H9 (cell line): ENCODE results near the gene DCAF4. TPM values are rescaled to one million over a fixed set of nuclear protein-coding genes. Genes with fewer than 3 reads are reported as not detected.
A peak's percentile ranks its signal among the peaks of the same experiment; 100 is the strongest.

ENCODE experiments used
- DNase-seq: peaks from one replicate; pipeline ENCODE4 v3.0.0-alpha.2; 2017
- H2AFZ ChIP-seq: one replicate; pipeline ENCODE4 v1.6.1; 2013; ENCODE audit warnings: mild to moderate bottlenecking, low read length, control low read depth, moderate library complexity
- H2AK5ac ChIP-seq: 2 replicates; pipeline ENCODE4 v1.6.1; 2013; ENCODE audit warnings: low read length, control low read depth, mixed read lengths; ENCODE audit not compliant: insufficient read length
- H2BK120ac ChIP-seq: one replicate; pipeline ENCODE4 v1.6.1; 2013; ENCODE audit warnings: low read depth, mild to moderate bottlenecking, low read length, control low read depth, inconsistent platforms; ENCODE audit not compliant: poor library complexity, severe bottlenecking
- H2BK12ac ChIP-seq: 2 replicates; pipeline ENCODE4 v1.6.1; 2013; ENCODE audit warnings: low read length, control low read depth, mixed read lengths, low read depth; ENCODE audit not compliant: insufficient read length
- H2BK15ac ChIP-seq: 2 replicates; pipeline ENCODE4 v1.6.1; 2013; ENCODE audit warnings: low read depth, low read length, control low read depth
- H2BK20ac ChIP-seq: one replicate; pipeline ENCODE4 v1.6.1; 2013; ENCODE audit warnings: low read depth, mild to moderate bottlenecking, low read length, control low read depth, inconsistent platforms; ENCODE audit not compliant: poor library complexity, severe bottlenecking
- H2BK5ac ChIP-seq: 2 replicates; pipeline ENCODE4 v1.6.1; 2013; ENCODE audit warnings: low read length, control low read depth, mixed read lengths; ENCODE audit not compliant: insufficient read length
- H3K14ac ChIP-seq: 2 replicates; pipeline ENCODE4 v1.6.1; 2013; ENCODE audit warnings: low read length, control low read depth; ENCODE audit not compliant: insufficient read depth
- H3K18ac ChIP-seq: 2 replicates; pipeline ENCODE4 v1.6.1; 2013; ENCODE audit warnings: low read depth, mild to moderate bottlenecking, mixed read lengths, low read length, control low read depth; ENCODE audit not compliant: insufficient read length
- H3K23ac ChIP-seq: 2 replicates; pipeline ENCODE4 v1.6.1; 2013; ENCODE audit warnings: low read length, control low read depth, mixed read lengths, low read depth; ENCODE audit not compliant: insufficient read length
- H3K23me2 ChIP-seq: 2 replicates; pipeline ENCODE4 v1.6.1; 2013; ENCODE audit warnings: low read depth, mild to moderate bottlenecking, mixed read lengths, low read length, control low read depth; ENCODE audit not compliant: insufficient read length, poor library complexity, severe bottlenecking
- H3K27ac ChIP-seq: 2 replicates; pipeline ENCODE4 v1.5.1; 2013; ENCODE audit warnings: low read length, control low read depth, mixed read lengths, low read depth; ENCODE audit not compliant: insufficient read length
- H3K27me3 ChIP-seq: 2 replicates; pipeline ENCODE4 v1.6.1; 2013; ENCODE audit warnings: low read length, control low read depth, inconsistent platforms; ENCODE audit not compliant: insufficient read depth
- H3K4ac ChIP-seq: 2 replicates; pipeline ENCODE4 v1.6.1; 2013; ENCODE audit warnings: low read depth, mild to moderate bottlenecking, control low read depth, inconsistent platforms, low read length, moderate library complexity
- H3K4me1 ChIP-seq: 2 replicates; pipeline ENCODE4 v1.6.1; 2013; ENCODE audit warnings: low read length, control low read depth, inconsistent platforms; ENCODE audit not compliant: insufficient read depth
- H3K4me2 ChIP-seq: 2 replicates; pipeline ENCODE4 v1.6.1; 2013; ENCODE audit warnings: low read length, control low read depth, mixed read lengths; ENCODE audit not compliant: insufficient read length, insufficient read depth
- H3K56ac ChIP-seq: 2 replicates; pipeline ENCODE4 v1.6.1; 2013; ENCODE audit warnings: low read depth, mild to moderate bottlenecking, mixed read lengths, low read length, control low read depth; ENCODE audit not compliant: insufficient read length
- H3K79me1 ChIP-seq: 2 replicates; pipeline ENCODE4 v1.6.1; 2013; ENCODE audit warnings: low read depth, mild to moderate bottlenecking, moderate library complexity, low read length, control low read depth, inconsistent platforms; ENCODE audit not compliant: insufficient read depth, poor library complexity, severe bottlenecking
- H3K79me2 ChIP-seq: 2 replicates; pipeline ENCODE4 v1.6.1; 2013; ENCODE audit warnings: low read length, control low read depth, inconsistent platforms; ENCODE audit not compliant: insufficient read depth
- H3K9ac ChIP-seq: 2 replicates; pipeline ENCODE4 v1.6.1; 2013; ENCODE audit warnings: low read length, control low read depth, mixed read lengths; ENCODE audit not compliant: insufficient read length; ENCODE audit errors: extremely low read depth
- H3K9me3 ChIP-seq: one replicate; pipeline ENCODE4 v1.6.1; 2013; ENCODE audit warnings: low read depth, low read length, inconsistent platforms; ENCODE audit not compliant: control insufficient read depth
- H3T11ph ChIP-seq: one replicate; pipeline ENCODE4 v1.6.1; 2013; ENCODE audit warnings: mild to moderate bottlenecking, low read length, control low read depth, inconsistent platforms
- H4K20me1 ChIP-seq: one replicate; pipeline ENCODE4 v1.6.1; 2013; ENCODE audit not compliant: control insufficient read depth, insufficient read length, insufficient read depth
- H4K5ac ChIP-seq: 2 replicates; pipeline ENCODE4 v1.6.1; 2013; ENCODE audit warnings: low read depth, mild to moderate bottlenecking, mixed read lengths, low read length, control low read depth; ENCODE audit not compliant: insufficient read length
- H4K8ac ChIP-seq: replicated peaks from 2 replicates; pipeline ENCODE4 v1.6.1; 2013; ENCODE audit warnings: low read length, control low read depth, mixed read lengths, low read depth; ENCODE audit not compliant: insufficient read length
- H4K91ac ChIP-seq: 2 replicates; pipeline ENCODE4 v1.6.1; 2013; ENCODE audit warnings: low read depth, mild to moderate bottlenecking, moderate library complexity, mixed read lengths, low read length, control low read depth; ENCODE audit not compliant: insufficient read length
- H3K27ac Mint-ChIP-seq, 3 experiments: 2 replicates in 2 of 3; 3 replicates in 1 of 3; pipeline ENCODE4 v1.8.0; 2020 to 2021; ENCODE audit warnings: mixed read lengths in 3 of 3, mild to moderate bottlenecking in 1 of 3, moderate library complexity in 1 of 3
- H3K27me3 Mint-ChIP-seq: 2 replicates; pipeline ENCODE4 v1.8.0; 2021; ENCODE audit warnings: low read depth, mild to moderate bottlenecking, moderate library complexity, mixed read lengths
- H3K36me3 Mint-ChIP-seq, 3 experiments: 2 replicates in 2 of 3; 3 replicates in 1 of 3; pipeline ENCODE4 v1.8.0; 2020 to 2021; ENCODE audit warnings: low read depth in 3 of 3, mixed read lengths in 3 of 3; ENCODE audit not compliant: insufficient read depth in 1 of 3
- H3K4me1 Mint-ChIP-seq, 2 experiments: 2 replicates each; pipeline ENCODE4 v1.8.0; 2020; ENCODE audit warnings: mixed read lengths in 2 of 2
- H3K4me3 Mint-ChIP-seq, 2 experiments: 2 replicates in 1 of 2; 3 replicates in 1 of 2; pipeline ENCODE4 v1.8.0; 2020 to 2021; ENCODE audit warnings: mild to moderate bottlenecking in 2 of 2, mixed read lengths in 2 of 2, moderate library complexity in 1 of 2
- H3K9me3 Mint-ChIP-seq, 2 experiments: 2 replicates in 1 of 2; 3 replicates in 1 of 2; pipeline ENCODE4 v1.8.0; 2020; ENCODE audit warnings: mild to moderate bottlenecking in 2 of 2, mixed read lengths in 2 of 2, moderate library complexity in 1 of 2
- WGBS: extraction: QIAGEN DNeasy Blood & Tissue Kit; methylation state at CpG from one replicate; pipeline ENCODE4 v1.1.7; 2013; ENCODE audit warnings: missing lambda C conversion rate, low lambda C conversion rate, mixed read lengths; ENCODE audit not compliant: insufficient read length; ENCODE audit errors: extremely low coverage; 5-methylcytosine and 5-hydroxymethylcytosine counted together
- total RNA-seq: library from RNA; stranded (reverse); gene quantifications from 2 replicates; pipeline ENCODE4 v1.2.1, GENCODE V29; 2021
- TF ChIP-seq, protein P1 (sequence below): fragments of 200-600 bp; sonication (generic); conservative IDR thresholded peaks from 3 replicates; pipeline ENCODE4 v1.8.0; 2021; ENCODE audit warnings: antibody characterized with exemption, mild to moderate bottlenecking

DCAF4 gene
- total RNA-seq, 1 experiment from 2014 or later, result 32.0 TPM

GRCh38 chr14:72882463-72882862 lies 43.8 kb upstream of the DCAF4 start:
- no peak overlapping the region for H2BK120ac ChIP-seq
- peaks cover 21 to 33% of the 10 kb centered on the region in 2 experiments for H3K4me1 Mint-ChIP-seq
- no peak overlapping the region for H3K4ac ChIP-seq
- no peak overlapping the region for H2BK12ac ChIP-seq
- H2AFZ ChIP-seq, result no peak overlapping the region
- H3T11ph ChIP-seq, result no peak overlapping the region
- H4K91ac ChIP-seq, result no peak overlapping the region
- TF ChIP-seq, protein P1, sequence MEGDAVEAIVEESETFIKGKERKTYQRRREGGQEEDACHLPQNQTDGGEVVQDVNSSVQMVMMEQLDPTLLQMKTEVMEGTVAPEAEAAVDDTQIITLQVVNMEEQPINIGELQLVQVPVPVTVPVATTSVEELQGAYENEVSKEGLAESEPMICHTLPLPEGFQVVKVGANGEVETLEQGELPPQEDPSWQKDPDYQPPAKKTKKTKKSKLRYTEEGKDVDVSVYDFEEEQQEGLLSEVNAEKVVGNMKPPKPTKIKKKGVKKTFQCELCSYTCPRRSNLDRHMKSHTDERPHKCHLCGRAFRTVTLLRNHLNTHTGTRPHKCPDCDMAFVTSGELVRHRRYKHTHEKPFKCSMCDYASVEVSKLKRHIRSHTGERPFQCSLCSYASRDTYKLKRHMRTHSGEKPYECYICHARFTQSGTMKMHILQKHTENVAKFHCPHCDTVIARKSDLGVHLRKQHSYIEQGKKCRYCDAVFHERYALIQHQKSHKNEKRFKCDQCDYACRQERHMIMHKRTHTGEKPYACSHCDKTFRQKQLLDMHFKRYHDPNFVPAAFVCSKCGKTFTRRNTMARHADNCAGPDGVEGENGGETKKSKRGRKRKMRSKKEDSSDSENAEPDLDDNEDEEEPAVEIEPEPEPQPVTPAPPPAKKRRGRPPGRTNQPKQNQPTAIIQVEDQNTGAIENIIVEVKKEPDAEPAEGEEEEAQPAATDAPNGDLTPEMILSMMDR, result no peak
- peaks cover 6% of the 10 kb centered on the region for H3K9me3 ChIP-seq
- H3K79me1 ChIP-seq, result no peaks in the 10 kb centered on the region
- H3K36me3 Mint-ChIP-seq, result peaks cover 0 to 6% (median 2%) of the 10 kb centered on the region in 3 experiments; a peak in 3 of 7 replicates
- no peak overlapping the region for H4K8ac ChIP-seq
- peaks cover 24% of the 10 kb centered on the region for H3K27me3 Mint-ChIP-seq
- DNase-seq, result no peak
- H2AK5ac ChIP-seq, result no peak overlapping the region
- no peak overlapping the region; a peak in 1 of 7 replicates for H3K27ac Mint-ChIP-seq
- no peak overlapping the region for H3K27ac ChIP-seq
- no peak overlapping the region for H2BK20ac ChIP-seq
- no peaks in the 10 kb centered on the region for H3K27me3 ChIP-seq
- no peak overlapping the region for H3K14ac ChIP-seq
- H2BK15ac ChIP-seq, result no peak overlapping the region
- no peak overlapping the region for H3K9ac ChIP-seq
- no peaks in the 10 kb centered on the region for H3K79me2 ChIP-seq
- H3K9me3 Mint-ChIP-seq, result peaks cover 8 to 9% of the 10 kb centered on the region in 2 experiments
- no peak overlapping the region for H3K56ac ChIP-seq
- no peak overlapping the region for H3K4me2 ChIP-seq
- peaks cover 4% of the 10 kb centered on the region; the same call in 1 of the 2 replicates for H3K4me1 ChIP-seq
- no peaks in the 10 kb centered on the region for H3K23me2 ChIP-seq
- no peaks in the 10 kb centered on the region for H4K20me1 ChIP-seq
- H3K18ac ChIP-seq, result no peak overlapping the region
- no peak overlapping the region for H3K23ac ChIP-seq
- no CpG with 5 or more reads among the region's 7 CpGs for WGBS
- H3K4me3 Mint-ChIP-seq, result peak overlapping the region in 1 of 2 experiments; percentile 42; a peak in 1 of 5 replicates
- H4K5ac ChIP-seq, result no peak overlapping the region
- H2BK5ac ChIP-seq, result no peak overlapping the region
